T follicular helper cell (primary cell): ENCODE results near the gene CLTC.
A peak's percentile ranks its signal among the peaks of the same experiment; 100 is the strongest.

Experiments used
- DNase-seq: peaks from one replicate; pipeline ENCODE4 v3.0.0-alpha.2; 2020; ENCODE audit warnings: low read depth

Gene CLTC

GRCh38 chr17:59680314-59680713 lies 60.6 kb downstream of the CLTC start:
- no peak for DNase-seq

GRCh38 chr17:59683283-59683682 lies 63.6 kb downstream of the CLTC start:
- no peak for DNase-seq

- DNase-seq = no peak
Observed at GRCh38 chr17:59684967-59685366, 65.3 kb downstream of the CLTC start.

- DNase-seq = no peak
Observed at GRCh38 chr17:59688008-59688407, 68.3 kb downstream of the CLTC start.

- DNase-seq = no peak
Observed at GRCh38 chr17:59688496-59688895, 68.8 kb downstream of the CLTC start.

GRCh38 chr17:59693582-59693981 lies 73.9 kb downstream of the CLTC start:
- DNase-seq = no peak

- no peak for DNase-seq
Observed at GRCh38 chr17:59694344-59694743, 74.6 kb downstream of the CLTC start.

- no peak for DNase-seq
Observed at GRCh38 chr17:59695945-59696681, 76.4 kb downstream of the CLTC start.

- DNase-seq = no peak
Observed at GRCh38 chr17:59696682-59697277, 77.1 kb downstream of the CLTC start.

GRCh38 chr17:59698143-59698542 lies 78.4 kb downstream of the CLTC start:
- DNase-seq = no peak

- no peak for DNase-seq
Observed at GRCh38 chr17:59699218-59699617, 79.5 kb downstream of the CLTC start.

GRCh38 chr17:59699786-59700185 lies 80.1 kb downstream of the CLTC start:
- no peak for DNase-seq

- no peak for DNase-seq
Observed at GRCh38 chr17:59702304-59702703, 82.6 kb downstream of the CLTC start.

GRCh38 chr17:59707149-59707970 lies 87.7 kb downstream of the CLTC start, which contains the start of the genes PTRH2 and VMP1:
PTRH2 (minus strand) TSS chr17:59707430; CDS start chr17:59697978, 9,452 bp downstream.
VMP1 (plus strand) TSS chr17:59707654; CDS start chr17:59731447, 23,793 bp downstream.
- DNase-seq = peak; percentile 87

- DNase-seq = no peak
Observed at GRCh38 chr17:59707971-59708430, 88.3 kb downstream of the CLTC start.

- DNase-seq = no peak
Observed at GRCh38 chr17:59711936-59712335, 92.2 kb downstream of the CLTC start.

GRCh38 chr17:59712862-59713261 lies 93.2 kb downstream of the CLTC start:
- DNase-seq = no peak

GRCh38 chr17:59714255-59714654 lies 94.6 kb downstream of the CLTC start:
- no peak for DNase-seq

- DNase-seq = no peak
Observed at GRCh38 chr17:59716427-59716826, 96.7 kb downstream of the CLTC start.

- DNase-seq = no peak
Observed at GRCh38 chr17:59719526-59719925, 99.8 kb downstream of the CLTC start.

- DNase-seq = no peak
Observed at GRCh38 chr17:59722623-59723022, 102.9 kb downstream of the CLTC start.

- DNase-seq = no peak
Observed at GRCh38 chr17:59723041-59723440, 103.3 kb downstream of the CLTC start.

GRCh38 chr17:59723607-59724006 lies 103.9 kb downstream of the CLTC start:
- no peak for DNase-seq
